ENCODE data around the gene MAP3K1.
A peak's percentile ranks its signal among the peaks of the same experiment; 100 is the strongest.

The MAP3K1 gene

DNA sequence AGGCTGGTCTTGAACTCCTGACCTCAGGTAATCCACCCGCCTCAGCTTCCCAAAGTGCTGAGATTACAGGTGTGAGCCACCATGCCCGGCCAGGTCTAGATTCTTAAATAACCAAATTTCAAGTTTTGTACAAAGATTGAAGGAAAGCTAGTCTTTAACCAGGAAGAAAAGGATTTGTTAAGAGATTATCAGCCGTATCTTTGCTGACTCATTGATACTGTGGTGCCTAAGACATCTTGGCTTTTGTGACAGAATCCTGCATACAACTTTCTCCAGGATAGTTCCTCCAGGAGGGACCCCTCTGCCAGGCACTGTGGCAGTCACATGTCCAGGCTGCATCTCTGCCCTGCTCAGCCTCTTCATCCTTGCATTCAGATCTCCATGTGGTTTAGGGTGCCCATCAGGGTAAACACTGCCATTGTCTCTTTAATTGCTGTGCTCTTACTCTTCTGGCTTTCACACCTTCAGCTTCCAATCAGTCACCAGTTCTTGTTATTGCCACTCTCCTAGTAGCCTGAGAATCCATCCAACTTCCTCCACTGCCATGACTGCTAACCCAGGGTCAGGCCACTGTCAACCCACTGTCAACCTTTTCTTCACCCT, 10.0 kb downstream of the MAP3K1 start:
- peak overlapping the region; percentile 65 for H3K27ac ChIP-seq

GRCh38 chr5:56827049-56827448, 11.7 kb downstream of the MAP3K1 start:
- TF ChIP-seq, protein P1, sequence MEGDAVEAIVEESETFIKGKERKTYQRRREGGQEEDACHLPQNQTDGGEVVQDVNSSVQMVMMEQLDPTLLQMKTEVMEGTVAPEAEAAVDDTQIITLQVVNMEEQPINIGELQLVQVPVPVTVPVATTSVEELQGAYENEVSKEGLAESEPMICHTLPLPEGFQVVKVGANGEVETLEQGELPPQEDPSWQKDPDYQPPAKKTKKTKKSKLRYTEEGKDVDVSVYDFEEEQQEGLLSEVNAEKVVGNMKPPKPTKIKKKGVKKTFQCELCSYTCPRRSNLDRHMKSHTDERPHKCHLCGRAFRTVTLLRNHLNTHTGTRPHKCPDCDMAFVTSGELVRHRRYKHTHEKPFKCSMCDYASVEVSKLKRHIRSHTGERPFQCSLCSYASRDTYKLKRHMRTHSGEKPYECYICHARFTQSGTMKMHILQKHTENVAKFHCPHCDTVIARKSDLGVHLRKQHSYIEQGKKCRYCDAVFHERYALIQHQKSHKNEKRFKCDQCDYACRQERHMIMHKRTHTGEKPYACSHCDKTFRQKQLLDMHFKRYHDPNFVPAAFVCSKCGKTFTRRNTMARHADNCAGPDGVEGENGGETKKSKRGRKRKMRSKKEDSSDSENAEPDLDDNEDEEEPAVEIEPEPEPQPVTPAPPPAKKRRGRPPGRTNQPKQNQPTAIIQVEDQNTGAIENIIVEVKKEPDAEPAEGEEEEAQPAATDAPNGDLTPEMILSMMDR (conservative IDR thresholded peaks at IDR 0.05) = no peak; the same call in 1 of the 2 replicates
- H3K27ac ChIP-seq = no peak overlapping the region; the same call in 1 of the 2 replicates

More for the DNA sequence above, 10.0 kb downstream of the MAP3K1 start:
- TF ChIP-seq, protein P1 (conservative IDR thresholded peaks at IDR 0.05) = no peak

DNA sequence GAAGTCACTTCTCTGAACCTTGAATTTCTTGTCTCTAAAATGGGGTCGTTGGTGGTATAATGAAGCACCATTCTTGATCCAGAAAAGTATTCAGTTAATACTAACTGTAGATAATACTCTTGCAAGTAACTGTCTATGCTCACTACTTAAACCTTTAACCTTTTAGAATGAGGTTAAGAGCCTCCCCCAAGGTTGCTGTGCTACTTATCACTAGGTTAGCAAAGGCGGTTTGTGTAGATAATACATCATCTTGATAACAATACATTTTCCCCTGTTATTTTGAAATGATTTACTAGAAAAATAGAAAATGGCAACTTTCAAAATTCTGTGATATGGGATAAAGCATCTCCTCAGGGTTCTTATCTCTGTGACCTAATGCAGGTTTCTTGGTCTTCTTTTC, 12.6 kb downstream of the MAP3K1 start:
- no peak overlapping the region for H3K27ac ChIP-seq
- TF ChIP-seq, protein P1 (conservative IDR thresholded peaks at IDR 0.05) = no peak

DNA sequence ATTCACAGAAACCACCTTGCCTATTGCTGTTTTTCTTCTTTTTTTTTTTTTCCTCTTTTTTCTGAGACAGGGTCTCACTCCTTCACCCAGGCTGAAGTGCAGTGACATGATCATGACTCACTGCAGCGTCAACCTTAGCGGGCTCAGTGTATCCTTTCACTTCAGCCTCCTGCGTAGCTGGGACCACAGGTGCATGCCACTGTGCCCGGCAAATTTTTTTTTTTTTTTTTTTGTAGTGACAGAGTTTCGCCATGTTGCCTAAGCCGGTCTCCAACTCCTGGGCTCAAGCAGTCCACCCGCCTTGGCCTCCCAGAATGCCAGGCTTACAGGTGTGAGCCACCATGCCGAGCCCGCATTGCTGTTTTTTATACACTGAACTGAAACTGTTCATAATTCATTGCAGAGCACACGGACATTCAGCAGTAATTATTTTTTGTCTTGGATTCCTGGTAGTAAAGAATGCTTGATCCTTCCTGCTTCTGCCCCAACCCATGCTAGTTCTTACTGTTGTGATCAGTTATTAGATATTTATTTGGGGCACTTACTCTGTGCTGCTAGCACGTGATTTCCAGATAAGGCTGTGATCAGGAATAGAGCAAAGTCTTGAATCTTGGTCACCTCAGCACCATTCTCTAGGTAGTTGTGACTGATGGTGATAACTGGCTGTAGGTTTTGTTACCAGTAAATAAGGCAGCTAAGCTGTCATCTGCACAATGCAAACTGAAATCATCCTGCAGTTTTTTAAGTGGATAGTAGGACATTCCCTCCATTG, 14.0 kb downstream of the MAP3K1 start:
- TF ChIP-seq, protein P1 (conservative IDR thresholded peaks at IDR 0.05) = no peak
- no peak overlapping the region for H3K27ac ChIP-seq

DNA sequence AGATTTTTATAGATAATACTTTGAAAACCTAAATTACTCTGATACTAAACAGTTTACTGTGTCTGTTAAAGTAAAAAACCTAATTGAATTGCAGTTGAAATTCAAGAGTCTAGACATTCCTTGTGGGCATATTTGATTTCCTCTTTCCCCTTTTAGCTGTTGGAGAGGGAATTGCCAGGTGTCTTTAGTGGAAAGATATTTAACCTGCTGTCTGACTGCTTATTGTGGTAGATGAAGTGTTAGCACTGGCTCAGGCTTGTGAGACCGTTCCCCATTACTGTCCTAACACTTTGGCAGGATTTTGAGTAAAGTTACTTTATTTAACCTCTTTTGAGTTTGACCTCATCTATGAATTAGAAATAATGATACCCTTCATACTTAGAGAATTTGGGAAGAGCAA, 16.4 kb downstream of the MAP3K1 start:
- H3K27ac ChIP-seq = no peak overlapping the region
- TF ChIP-seq, protein P1 (conservative IDR thresholded peaks at IDR 0.05) = no peak

- H3K27ac ChIP-seq = peak overlapping the region; percentile 60
- TF ChIP-seq, protein P1 (conservative IDR thresholded peaks at IDR 0.05) = no peak
Observed at GRCh38 chr5:56833325-56833724, 18.0 kb downstream of the MAP3K1 start.

DNA sequence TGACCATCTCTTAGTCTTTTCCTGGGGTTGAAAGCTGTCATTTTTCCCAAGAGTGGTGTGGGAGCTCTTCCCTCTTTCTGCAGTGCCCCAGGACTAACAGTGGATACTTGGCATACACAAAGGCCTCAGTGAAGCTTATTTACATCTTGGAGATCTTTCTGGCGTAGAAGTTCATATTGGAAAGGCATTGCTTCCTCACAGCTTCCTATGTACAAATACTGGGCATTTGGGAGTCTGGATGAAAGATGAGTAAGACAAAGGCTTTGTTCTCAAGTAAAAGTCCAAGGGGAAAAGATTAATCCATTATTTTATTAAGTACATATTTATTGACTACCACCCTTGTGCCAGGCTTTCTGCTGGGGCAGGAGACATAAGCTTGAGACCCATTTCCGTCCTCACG, 22.0 kb downstream of the MAP3K1 start:
- TF ChIP-seq, protein P1 (conservative IDR thresholded peaks at IDR 0.05) = no peak
- H3K27ac ChIP-seq = no peak overlapping the region
